ENCODE data around the gene SLC14A1.

DNA sequence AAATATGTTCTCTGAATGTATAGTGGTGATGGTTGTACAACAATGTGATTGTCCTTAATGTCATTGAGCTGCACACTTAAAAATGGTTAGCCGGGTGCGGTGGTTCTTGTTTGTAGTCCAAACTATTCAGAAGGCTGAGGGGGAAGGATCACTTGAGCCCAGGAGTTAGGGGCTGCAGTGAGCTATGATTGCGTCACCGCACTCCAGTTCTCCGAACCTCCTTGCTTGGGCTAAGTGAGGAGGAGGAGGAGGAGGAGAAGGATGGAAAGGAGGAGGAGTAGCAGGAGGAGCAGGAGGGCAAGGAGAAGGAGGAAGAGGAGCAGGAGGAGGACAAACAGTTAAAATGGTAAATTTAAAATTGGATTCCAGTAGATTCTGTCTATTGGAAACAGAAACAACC lies 10.5 kb downstream of the SLC14A1 start:
- TF ChIP-seq, protein P1, sequence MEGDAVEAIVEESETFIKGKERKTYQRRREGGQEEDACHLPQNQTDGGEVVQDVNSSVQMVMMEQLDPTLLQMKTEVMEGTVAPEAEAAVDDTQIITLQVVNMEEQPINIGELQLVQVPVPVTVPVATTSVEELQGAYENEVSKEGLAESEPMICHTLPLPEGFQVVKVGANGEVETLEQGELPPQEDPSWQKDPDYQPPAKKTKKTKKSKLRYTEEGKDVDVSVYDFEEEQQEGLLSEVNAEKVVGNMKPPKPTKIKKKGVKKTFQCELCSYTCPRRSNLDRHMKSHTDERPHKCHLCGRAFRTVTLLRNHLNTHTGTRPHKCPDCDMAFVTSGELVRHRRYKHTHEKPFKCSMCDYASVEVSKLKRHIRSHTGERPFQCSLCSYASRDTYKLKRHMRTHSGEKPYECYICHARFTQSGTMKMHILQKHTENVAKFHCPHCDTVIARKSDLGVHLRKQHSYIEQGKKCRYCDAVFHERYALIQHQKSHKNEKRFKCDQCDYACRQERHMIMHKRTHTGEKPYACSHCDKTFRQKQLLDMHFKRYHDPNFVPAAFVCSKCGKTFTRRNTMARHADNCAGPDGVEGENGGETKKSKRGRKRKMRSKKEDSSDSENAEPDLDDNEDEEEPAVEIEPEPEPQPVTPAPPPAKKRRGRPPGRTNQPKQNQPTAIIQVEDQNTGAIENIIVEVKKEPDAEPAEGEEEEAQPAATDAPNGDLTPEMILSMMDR (conservative IDR thresholded peaks at IDR 0.05; ENCODE audit: low read depth, low read length): no peak
- TF ChIP-seq EZH2 (IDR thresholded peaks at IDR 0.05; ENCODE audit: low read length, unreplicated experiment): no peak

All from PC-3 (cell line).